HL-60/S4 treated with retinoic acid at 250 ng/mL for 4 days and 3 days (cell line): ENCODE data around the gene HES7.
"Not testable (repeated sequence)": the region's sequence is repeated elsewhere in the genome, so short reads cannot be mapped to it uniquely, and the experiment has no call there.

ENCODE experiments used
- in situ Hi-C: fragments of 300-500 bp; cut with MboI; formaldehyde crosslinking; loops from 2 replicates; pipeline ENCODE4 v1.7.0; 2022; ENCODE audit warnings: low sequenced_read_pairs

HES7 gene

DNA sequence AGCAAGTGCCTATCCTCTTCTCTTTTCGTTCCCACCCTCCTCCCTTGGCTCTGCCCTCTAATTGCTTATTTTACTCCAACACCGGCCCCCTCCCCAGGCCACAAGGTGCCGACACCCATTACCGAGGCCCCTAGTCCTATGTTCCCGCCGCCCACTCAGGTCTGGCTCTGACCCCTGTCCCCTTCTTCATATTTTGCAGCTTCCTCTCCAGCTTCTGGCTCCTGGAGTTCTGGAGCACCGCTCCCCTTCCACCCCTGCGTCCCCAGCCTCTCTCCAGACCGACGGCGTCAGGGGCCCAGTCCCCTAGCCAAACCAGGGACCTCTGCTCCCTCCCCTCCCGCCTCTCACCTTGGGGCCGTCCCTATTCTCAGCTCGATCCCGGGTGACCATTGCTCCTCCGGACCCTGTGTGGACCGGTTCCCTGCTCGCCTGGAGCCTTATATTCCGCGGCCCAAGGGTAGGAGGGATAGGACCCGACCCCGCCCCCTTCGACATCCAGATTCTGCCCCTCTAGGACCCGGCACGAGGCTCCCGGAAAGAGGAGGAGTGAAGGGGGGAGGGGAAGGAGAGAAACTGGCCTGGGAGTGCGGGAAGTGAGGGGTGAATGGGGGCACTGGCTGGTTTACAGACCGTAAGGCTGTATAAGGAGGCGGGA, at the start of gene HES7:
Gene HES7, minus strand, starts transcription at position 412 of the 655 bp plus-strand sequence. Its CDS starts 22 bp downstream, at position 390.
- in situ Hi-C loops, result no loop called here

DNA sequence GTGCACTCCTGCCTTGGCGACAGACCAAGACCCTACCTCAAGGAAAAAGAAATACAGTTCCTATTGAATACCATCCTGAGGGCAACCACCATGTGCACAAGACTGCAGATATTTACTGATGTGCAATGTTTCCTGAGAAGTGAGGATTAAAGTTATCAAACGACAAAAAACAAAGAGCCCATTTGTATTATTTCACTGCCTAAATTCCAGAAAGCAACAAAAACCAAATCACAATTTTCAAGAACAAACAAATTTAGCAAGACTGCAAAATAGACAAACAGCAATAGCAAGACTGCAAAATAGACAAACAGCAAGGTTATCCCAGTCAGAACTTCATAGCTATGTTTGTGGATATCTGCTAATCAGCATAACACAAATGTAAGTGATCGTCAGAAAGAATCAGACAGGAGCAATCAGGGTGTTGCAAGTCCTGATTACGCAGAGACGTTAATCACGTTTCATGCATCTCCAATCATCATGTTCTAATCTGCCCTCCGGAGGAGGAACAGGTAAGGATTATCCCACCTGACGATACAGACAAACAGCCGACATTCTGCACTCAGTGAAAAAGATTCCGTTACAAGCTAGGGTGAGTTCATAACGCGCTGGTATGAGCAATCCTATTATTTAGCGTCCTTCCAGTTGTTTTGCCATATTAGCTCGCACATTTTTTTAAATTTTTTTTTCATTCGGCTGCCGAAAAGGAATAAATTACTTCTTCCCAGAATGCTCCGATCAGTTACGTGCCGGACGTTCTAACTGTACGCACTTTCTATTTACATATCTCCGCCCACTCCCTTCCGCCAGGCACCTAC, 49.4 kb upstream of the HES7 start:
- in situ Hi-C loops, result no loop called here

DNA sequence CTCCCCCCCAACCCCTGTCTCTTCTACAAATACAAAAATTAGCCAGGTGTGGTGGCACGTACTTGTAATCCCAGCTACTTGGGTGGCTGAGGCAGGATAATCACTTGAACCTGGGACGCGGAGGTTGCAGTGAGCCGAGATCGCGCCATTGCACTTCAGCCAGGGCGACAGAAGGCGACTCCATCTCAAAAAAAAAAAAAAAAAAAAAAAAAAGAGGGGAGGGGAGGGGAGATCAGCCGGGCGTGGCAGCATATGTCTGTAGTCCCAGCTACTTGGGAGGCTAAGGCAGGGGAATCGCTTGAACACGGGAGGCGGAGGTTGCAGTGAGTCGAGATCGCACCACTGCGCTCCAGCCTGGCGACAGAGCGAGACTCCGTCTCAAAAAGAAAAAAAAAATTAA, 46.3 kb upstream of the HES7 start:
- in situ Hi-C loops, result not testable (repeated sequence)

DNA sequence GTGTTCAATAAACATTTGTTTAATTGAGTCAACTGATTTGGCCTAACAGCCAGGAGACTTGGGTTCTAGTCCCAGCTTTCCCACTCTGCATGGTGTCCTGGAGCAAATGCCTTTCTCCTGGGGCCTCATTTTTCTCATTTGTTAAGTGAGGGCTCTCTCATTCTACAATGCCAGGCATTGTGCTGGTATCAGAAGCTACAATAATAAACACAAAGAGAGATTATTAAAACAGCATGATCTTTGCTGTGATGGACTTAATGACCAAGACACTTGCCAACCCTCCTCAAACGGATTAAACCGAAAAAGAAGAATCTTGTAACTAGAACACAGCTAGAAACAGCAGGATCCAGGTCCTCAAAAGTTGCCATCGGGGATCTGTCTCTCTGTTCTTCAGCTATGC, 43.6 kb upstream of the HES7 start:
- in situ Hi-C loops, result no loop called here

DNA sequence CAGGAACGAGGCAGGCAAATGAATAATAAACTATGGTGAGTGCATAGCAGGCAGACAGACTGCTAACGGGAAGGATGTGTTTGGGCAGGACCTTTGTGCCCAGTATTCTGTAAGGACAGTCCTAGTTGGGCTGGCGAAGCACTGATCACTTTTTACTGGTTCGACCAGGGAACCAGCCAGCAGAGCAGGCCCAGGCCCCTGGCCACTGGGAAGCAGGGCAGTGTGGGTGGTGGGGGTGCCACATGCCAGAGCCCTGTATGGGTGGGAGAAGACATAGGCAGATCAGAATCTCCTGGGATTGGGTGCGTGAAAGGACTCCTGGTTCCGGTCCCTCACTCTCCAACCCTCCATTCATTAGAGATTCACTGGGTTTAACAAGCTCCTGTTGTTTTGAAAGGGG, 42.8 kb upstream of the HES7 start:
- in situ Hi-C loops, result no loop called here

DNA sequence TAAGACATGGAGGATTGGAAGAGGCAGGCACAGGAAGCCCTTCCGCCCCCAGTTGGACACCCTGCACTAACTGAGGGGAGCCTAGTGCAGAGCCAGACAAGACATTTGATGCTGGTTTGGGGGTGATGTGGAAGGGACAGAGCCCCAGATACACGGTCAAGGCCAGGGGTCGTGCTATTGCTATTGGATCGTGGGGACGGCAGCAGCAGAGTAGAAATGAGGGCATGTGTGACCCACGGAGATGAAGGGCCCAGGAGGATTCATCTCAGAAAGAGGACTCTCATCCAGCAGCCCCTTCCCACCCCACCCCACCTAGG, 40.9 kb upstream of the HES7 start:
- in situ Hi-C loops, result no loop called here

DNA sequence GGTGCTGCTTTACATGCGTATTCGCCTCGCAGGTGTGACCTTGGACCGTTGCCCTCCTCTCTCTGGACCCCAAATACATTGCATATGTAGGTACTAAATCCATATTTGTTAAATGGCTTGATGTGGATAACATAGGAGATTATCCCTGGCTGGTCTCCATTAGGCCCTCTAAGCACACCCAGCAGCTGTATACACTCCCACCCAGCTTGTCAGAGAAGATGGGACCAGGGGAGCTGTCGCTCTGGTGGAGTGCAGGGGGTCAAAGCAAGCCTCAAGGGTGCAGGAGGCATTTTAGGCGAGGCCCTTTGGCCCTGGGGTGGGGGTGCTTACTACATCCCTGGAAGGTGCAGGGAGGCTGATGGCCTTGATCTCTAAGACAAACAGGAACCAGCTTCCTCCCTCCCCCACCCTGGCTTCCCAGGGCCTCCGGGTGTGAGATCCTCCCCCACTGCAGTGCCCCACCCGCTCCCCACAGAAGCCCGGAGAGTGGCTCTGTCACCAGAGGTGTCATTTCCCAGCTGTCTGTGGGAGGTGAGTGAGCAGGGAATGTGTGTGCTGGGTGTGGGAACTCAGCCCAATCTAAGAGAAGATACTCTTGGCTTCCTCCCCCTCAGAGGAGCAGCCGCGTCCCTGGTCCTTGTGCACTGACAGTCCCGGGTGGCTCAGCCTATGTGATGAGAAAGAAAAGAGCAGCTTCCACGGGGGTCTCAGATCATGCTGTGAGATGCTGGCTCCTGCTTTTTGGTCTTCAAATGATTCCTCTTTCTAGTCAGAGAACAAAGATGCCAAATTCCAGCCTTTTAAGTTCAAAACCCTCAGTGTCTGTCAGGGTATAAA, 40.3 kb upstream of the HES7 start:
- in situ Hi-C loops, result no loop called here

DNA sequence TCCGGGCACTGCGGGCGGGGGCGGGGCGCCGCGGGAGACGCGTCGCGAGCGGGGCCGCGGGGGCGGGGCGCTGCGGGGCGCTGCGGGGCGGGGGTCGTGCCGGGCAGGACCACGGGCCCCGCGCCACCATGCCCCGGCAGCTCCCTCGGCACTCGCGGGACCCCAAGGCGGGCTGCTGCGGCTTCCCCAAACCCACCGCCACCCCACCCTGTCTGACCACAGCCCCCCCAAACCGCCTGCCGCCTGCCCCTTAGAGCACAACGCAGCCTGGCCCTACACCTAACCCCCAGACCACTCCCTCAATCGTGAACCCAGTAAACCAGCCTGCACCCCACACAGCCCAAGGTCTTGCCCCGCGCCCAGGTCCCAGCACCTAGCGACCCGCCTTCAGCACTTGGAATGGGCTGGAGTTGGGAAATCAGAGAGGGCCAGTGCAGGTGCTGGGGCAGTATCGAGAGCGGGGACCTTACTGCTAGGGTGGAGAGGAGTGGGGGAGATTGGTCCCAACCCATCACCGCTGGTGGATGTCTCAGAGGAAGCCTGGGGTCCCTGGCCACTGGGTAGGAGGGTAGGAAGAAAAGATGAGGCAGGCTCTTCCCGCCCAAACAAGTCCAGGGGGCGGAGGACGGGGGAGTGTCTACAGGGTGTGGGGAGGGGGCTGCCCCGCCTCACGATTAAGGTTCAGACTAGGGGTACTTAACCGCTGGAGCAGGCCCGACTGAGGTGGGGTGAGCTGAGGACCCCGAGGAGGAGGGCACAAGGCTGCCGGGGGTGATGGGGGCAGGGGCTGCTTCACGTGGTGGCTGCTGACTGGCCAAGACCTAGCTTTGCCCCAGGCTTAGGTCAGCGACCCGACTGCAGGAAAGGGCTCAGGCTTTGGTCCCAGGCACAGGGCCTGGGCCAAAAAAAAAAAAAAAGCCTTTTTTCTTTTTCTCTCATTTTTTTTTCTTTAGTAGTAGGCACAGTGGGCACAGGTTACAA, 39.4 kb upstream of the HES7 start:
- in situ Hi-C loops, result no loop called here

DNA sequence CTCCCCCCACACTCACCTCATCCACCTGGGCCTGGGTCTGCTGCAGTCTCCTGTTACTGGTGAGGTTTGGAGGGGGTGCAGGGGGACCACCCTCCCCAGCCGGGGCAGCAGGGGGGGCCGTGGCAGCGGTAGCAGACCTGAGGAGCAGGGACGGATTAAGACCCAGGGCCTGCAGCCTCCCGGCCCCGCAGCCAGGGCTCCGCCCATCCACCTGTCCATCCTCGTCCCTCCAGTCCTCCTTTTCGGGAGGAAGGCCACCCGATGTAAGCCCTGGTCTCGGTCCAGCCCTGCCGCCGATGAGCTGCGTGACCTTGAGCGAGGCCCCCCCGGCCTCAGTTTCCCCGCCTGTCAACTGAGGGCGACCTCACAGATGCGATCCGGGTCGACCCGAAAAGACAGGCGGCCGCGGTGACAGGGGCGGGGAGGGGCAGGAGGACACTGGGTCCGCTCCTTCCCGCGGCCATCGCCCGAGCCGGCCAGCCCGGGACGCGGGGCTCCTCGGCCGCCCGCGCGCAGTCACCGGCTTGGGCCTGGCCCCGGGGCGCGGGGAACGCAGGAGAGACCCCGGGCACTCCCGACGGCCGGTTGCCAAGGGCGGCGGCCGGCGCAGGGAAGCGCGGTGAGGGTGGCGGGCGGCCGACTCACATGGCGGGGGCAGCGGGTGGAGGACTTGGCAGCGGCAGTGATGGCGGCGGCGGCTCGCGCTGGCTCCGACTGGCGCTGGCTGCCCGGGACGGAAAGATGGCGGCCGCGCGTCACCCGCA, 38.5 kb upstream of the HES7 start, which contains the start of gene VAMP2:
Gene VAMP2, minus strand, starts transcription at position 716 of the 764 bp plus-strand sequence. Its CDS starts 69 bp downstream, at position 647.
- in situ Hi-C loops, result no loop called here

DNA sequence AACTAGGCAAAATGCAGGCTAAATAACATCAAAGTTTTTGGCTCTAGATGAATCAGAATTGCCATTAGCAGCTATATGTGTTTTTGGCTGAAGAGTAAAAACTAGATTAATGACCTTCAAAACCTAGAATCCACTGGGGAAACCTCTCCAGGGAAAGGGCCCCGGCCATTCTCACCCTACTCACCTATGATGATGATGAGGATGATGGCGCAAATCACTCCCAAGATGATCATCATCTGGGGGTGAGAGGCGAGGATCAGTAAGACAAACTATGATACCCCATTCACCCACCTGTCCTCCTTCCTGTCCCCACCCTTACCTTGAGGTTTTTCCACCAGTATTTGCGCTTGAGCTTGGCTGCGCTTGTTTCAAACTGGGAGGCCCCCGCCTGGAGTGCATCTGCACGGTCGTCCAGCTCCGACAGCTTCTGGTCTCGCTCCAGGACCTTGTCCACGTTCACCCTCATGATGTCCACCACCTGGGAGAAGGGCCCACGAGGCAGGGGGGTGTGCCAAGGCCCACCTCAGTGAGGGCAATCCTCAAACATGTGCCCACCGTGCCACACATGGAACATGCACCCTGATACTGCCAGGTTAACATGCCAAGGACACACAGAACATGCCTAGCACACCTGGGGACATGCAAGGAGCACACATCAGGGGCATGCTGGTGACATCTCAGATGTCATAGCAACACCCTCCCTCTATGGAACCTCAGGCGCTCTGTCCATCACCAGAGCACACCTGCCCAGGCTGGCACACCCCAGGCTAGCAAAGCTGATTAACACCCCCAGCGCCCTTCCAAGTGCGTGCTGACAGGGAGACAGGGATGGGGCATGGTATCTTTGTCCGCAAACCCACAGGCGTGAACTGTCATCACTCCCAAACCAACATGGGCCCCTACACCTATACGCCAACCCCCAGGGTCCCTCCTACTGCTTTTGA, 37.7 kb upstream of the HES7 start:
- in situ Hi-C loops, result no loop called here

DNA sequence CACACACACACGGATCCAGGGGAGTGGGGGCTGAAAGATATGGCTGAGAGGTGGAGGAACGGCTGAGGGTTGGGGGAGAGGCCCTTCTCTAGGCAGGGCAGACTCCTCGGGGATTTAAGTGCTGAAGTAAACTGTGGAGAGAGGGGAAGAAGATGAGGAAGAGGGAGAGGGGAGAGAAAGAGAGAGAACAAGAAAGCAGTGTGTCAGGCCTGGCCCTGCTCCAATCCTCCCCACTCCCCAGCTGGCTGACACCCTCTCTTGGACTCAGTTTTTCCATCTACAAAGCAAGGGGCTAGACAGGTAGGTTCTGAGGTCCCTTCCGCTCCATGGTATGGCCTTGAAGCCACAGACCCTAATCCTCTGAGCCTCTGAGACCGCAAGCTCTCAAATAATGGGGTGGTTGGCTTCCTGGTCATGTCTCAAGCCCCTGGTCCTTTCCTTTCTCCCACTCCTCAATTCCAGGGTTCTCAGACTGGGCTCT, 36.9 kb upstream of the HES7 start:
- in situ Hi-C loops, result no loop called here

DNA sequence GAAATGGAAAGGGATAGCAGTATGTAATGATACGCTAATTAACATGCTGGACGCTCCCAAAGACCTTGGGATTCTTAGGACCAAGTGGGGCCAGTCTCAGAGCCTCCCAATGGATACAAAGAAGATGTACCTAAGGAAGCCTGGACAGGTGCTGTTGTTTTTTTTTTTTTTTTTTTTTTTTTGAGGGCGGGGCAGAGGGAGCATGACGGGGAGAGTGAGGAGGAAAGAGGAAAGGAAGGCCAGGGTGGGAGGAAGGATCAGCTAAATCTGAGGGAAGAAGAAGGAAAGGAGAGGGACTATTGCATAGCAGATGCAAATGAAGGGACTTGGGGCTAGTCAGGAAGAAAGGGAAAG, 36.3 kb upstream of the HES7 start:
- in situ Hi-C loops, result no loop called here

DNA sequence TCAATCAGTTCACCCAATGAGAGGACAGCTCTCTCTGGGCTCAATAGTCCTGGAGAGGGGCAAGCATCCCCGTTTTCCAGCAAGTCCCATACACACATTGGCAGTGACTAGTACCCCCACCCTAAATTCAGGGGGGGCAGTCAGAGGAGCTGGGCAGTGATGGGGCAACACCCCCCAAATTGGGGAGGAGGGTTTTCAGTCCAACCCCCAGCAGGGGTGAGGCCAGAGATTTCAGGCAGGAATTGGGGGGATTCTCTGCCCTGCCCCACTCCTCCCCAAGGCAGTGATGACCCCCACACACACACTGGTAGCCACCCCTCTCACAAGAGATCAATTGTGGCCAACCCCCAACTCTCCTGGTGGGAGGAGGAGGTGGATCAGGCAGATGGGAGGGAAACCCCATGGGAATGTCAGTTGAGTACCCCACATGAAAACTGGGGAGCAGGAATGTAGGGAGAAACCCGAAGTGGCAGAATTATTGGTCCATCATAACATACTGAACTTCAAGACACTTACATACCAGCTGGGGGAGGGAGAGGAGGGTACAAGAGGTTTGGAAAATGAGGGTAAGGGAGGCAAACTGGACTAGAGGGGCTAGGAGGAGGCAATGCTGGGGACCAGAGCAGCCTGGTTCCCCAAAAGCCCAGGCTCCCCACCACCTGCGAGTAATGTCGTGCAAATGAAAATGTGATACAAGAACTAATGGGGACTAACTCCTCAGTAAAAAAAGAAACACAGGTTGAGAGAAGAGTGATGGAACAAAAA, 35.7 kb upstream of the HES7 start:
- in situ Hi-C loops, result no loop called here

DNA sequence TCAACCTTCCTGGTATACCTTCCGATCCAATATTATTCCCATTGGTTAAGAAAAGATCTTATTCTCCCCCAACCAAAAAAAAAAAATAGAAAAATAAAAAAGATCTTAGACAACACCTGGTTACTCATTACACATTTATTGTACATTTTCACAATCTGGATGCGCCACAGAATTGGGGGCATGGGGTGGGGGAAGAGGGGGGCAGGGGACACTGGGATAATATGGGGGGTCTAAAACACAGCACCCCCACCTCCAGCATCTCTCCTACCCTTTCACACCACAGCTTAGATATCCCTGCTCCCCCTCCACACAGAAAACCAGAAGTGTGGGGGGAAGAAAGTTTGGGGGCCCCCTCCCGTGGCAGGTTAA, 35.1 kb upstream of the HES7 start:
- in situ Hi-C loops, result no loop called here

DNA sequence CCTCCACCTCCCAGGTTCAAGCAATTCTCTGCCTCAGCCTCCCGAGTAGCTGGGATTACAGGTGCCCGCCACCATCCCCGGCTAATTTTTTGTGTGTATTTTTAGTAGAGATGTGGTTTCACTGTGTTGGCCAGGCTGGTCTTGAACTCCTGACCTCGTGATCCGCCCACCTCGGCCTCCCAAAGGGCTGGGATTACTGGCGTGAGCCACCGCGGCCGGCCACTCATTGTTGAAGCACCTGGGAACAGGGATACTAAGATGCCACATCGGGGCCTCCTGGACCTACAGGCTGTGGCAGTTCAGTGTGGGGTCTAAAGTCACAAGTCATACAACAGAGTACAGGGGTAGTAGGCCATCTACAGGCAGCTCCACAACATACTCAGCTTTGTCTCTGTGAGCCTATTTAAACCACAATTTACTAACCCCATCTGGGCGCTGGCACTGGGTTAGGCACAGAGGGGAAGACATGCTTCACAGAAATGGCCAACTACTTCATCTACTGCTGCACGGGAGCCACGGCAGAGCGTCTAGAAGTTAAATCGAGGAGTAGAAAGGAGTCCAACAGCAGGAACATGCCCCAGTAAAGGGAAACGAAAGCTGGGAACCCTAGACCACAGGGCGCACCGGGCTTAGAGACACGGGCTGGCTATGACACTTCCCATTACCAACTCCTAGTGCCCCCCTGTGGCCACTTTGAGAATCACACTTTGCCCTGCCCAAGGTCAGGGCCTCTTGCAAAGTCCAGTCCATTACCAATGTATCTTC, 34.5 kb upstream of the HES7 start:
- in situ Hi-C loops, result no loop called here

DNA sequence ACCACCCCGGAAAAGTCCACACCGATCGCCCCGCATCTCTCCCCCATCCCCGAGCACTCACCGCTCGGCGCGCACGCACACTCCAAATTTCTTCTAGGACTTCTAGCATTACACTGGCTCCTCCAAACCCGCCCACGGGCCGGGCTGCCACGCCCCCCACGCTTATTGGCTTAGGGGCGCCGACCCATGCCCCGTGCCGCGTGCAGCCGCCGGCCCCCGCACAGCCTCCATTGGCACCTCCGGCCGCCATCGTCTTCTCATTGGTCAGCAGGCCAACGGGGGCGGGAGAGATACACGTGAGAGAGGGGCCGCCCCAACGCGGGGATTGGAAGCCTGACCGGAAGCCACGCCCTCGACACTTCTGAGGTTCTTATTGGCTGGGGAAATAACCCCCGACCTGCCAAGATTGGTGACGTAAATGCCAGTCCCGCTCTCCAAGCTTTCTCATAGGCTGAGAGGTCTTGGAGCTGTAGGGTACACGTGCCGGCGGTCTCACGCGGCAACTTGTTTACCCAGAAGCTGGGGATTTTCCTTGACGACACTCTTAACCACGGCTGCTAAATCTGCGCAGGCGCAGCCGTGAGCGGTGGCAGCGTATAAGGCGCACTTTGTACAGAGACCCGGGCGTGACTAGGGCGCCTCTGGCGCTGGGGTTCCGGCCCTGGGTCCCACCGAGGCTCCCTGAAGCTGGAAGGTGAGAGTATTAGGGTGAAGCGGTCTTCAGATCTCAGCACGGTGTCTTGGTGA, 32.5 kb upstream of the HES7 start:
- in situ Hi-C loops, result no loop called here

DNA sequence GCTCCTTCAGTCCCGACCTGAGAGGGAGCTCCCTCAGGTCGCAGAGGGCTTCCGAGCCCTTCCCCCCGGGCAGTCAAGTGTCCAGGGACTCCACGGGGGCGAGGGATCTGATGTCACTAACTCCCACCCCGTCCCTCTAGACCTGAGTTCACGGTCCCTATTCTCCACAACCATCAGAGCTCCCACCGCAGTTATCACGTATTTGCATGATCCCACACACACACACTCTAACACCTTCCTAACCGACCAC, 32.0 kb upstream of the HES7 start:
- in situ Hi-C loops, result no loop called here
